GM21528 (cell line): ENCODE data around the gene PALS2.

Source experiments
- ATAC-seq: cut with Tn5 transposase; IDR thresholded peaks from one replicate; pipeline ENCODE4 v1.9.1; 2021; ENCODE audit warnings: mild to moderate bottlenecking, moderate library complexity; ENCODE audit not compliant: unreplicated experiment, low FRiP score

The PALS2 gene

GRCh38 chr7:24572997-24573553, at the start of gene PALS2:
PALS2 (plus strand) TSS chr7:24573452; CDS start chr7:24623668, 50,216 bp downstream.
- peak; percentile 47 for ATAC-seq

GRCh38 chr7:24531255-24531654, 42.0 kb upstream of the PALS2 start:
- no peak for ATAC-seq

GRCh38 chr7:24536682-24537081, 36.6 kb upstream of the PALS2 start:
- ATAC-seq, result no peak

GRCh38 chr7:24540956-24541355, 32.3 kb upstream of the PALS2 start:
- no peak for ATAC-seq

GRCh38 chr7:24545215-24545614, 28.0 kb upstream of the PALS2 start:
- ATAC-seq, result no peak

GRCh38 chr7:24548390-24548789, 24.9 kb upstream of the PALS2 start:
- no peak for ATAC-seq

- ATAC-seq, result no peak
These were observed 23.3 kb upstream of the PALS2 start for GRCh38 chr7:24549991-24550390.

GRCh38 chr7:24555184-24555583, 18.1 kb upstream of the PALS2 start:
- ATAC-seq, result no peak

- no peak for ATAC-seq
These were observed 17.5 kb upstream of the PALS2 start for GRCh38 chr7:24555719-24556118.

GRCh38 chr7:24560772-24561171, 12.5 kb upstream of the PALS2 start:
- no peak for ATAC-seq

GRCh38 chr7:24566274-24566673, 7.0 kb upstream of the PALS2 start:
- no peak for ATAC-seq

GRCh38 chr7:24570983-24571382, 2.3 kb upstream of the PALS2 start:
- no peak for ATAC-seq

GRCh38 chr7:24572016-24572392, 1.2 kb upstream of the PALS2 start:
- ATAC-seq, result no peak

GRCh38 chr7:24572393-24572996, 757 bp upstream of the PALS2 start:
- ATAC-seq, result peak; percentile 14

GRCh38 chr7:24573554-24574338, 494 bp downstream of the PALS2 start:
- ATAC-seq, result peak; percentile 41

- no peak for ATAC-seq
These were observed 1.1 kb downstream of the PALS2 start for GRCh38 chr7:24574386-24574785.

- no peak for ATAC-seq
These were observed 1.7 kb downstream of the PALS2 start for GRCh38 chr7:24574950-24575349.

GRCh38 chr7:24576171-24577025, 3.1 kb downstream of the PALS2 start:
- ATAC-seq, result peak; percentile 26

GRCh38 chr7:24578052-24578451, 4.8 kb downstream of the PALS2 start:
- no peak for ATAC-seq

- ATAC-seq, result no peak
These were observed 7.2 kb downstream of the PALS2 start for GRCh38 chr7:24580283-24580946.
